Measurements from ENCODE around the gene OR9Q1. TPM values are rescaled to one million over a fixed set of nuclear protein-coding genes. Genes with fewer than 3 reads are reported as not detected.

Gene OR9Q1
- total and polyA plus RNA-seq, 2 experiments from 2014 or later = not detected

GRCh38 chr11:58133309-58134076 lies 109.8 kb downstream of the OR9Q1 start:
- ATAC-seq (no peak), DNase-seq (ENCODE audit: low spot score) (peak; percentile 2)
- Histone ChIP-seq H3K4me2 (no peak overlapping the region), H3F3A (replicated peaks; ENCODE audit: low read depth) (no peaks in the 10 kb centered on the region), H3K9me2 (ENCODE audit: insufficient read depth) (0 out of 2 replicates have a peak, but pooled peaks cover 5% of the 10 kb centered on the region), H3K27ac (ENCODE audit: low read depth) (no peak overlapping the region), H4K20me1 (replicated peaks; ENCODE audit: insufficient read depth) (no peaks in the 10 kb centered on the region), H3K36me3 (ENCODE audit: insufficient read depth) (no peaks in the 10 kb centered on the region), H3K27me3 (ENCODE audit: insufficient read depth) (no peaks in the 10 kb centered on the region), H3K4me1 (ENCODE audit: insufficient read depth) (no peaks in the 10 kb centered on the region), H3K79me2 (replicated peaks; ENCODE audit: insufficient read depth) (no peaks in the 10 kb centered on the region), H3K4me3 (no peak overlapping the region), H2AFZ (peak overlapping the region; percentile 73)
- Mint-ChIP-seq H3K27me3 (ENCODE audit: insufficient read depth, low read depth, poor library complexity) (no peaks in the 10 kb centered on the region), H3K4me1 (peaks cover 4% of the 10 kb centered on the region; the same call in 2 of the 3 replicates), H3K9me3 (no peaks in the 10 kb centered on the region), H3K36me3 (ENCODE audit: low read depth) (no peaks in the 10 kb centered on the region), H3K27ac (no peak overlapping the region), H3K4me3 (no peak overlapping the region)
- TF ChIP-seq REST (IDR thresholded peaks at IDR 0.05; ENCODE audit: unreplicated experiment) = no peak
- peak in 1 of 2 experiments; percentile 33; a peak in 1 of 4 replicates for TF ChIP-seq CTCF (conservative IDR thresholded peaks at IDR 0.05; ENCODE audit: low read depth in 2 of 2)

GRCh38 chr11:58134151-58134550 lies 110.5 kb downstream of the OR9Q1 start:
- Histone ChIP-seq H3K4me1 (ENCODE audit: insufficient read depth) (no peaks in the 10 kb centered on the region), H3K79me2 (replicated peaks; ENCODE audit: insufficient read depth) (no peaks in the 10 kb centered on the region), H3K9me2 (ENCODE audit: insufficient read depth) (0 out of 2 replicates have a peak, but pooled peaks cover 5% of the 10 kb centered on the region), H3K27me3 (ENCODE audit: insufficient read depth) (no peaks in the 10 kb centered on the region), H4K20me1 (replicated peaks; ENCODE audit: insufficient read depth) (no peaks in the 10 kb centered on the region), H2AFZ (peak overlapping the region; percentile 73), H3K27ac (ENCODE audit: low read depth) (no peak overlapping the region), H3K4me2 (no peak overlapping the region), H3F3A (replicated peaks; ENCODE audit: low read depth) (no peaks in the 10 kb centered on the region), H3K4me3 (no peak overlapping the region), H3K36me3 (ENCODE audit: insufficient read depth) (no peaks in the 10 kb centered on the region)
- H3K27me3 Mint-ChIP-seq (ENCODE audit: insufficient read depth, low read depth, poor library complexity) = no peaks in the 10 kb centered on the region
- H3K4me3 Mint-ChIP-seq = no peak overlapping the region
- no peak overlapping the region for H3K27ac Mint-ChIP-seq
- ATAC-seq (no peak), DNase-seq (ENCODE audit: low spot score) (peak; percentile 2)
- peaks cover 4% of the 10 kb centered on the region; the same call in 2 of the 3 replicates for H3K4me1 Mint-ChIP-seq
- no peaks in the 10 kb centered on the region for H3K9me3 Mint-ChIP-seq
- no peaks in the 10 kb centered on the region for H3K36me3 Mint-ChIP-seq (ENCODE audit: low read depth)
- no peak for TF ChIP-seq EZH2 (IDR thresholded peaks at IDR 0.05; ENCODE audit: low read depth, unreplicated experiment)
- TF ChIP-seq CTCF (conservative IDR thresholded peaks at IDR 0.05; ENCODE audit: low read depth in 2 of 2) = no peak
- no peak for TF ChIP-seq REST (IDR thresholded peaks at IDR 0.05; ENCODE audit: unreplicated experiment)
- TF ChIP-seq CREB1 (CRISPR knock-in tag; IDR thresholded peaks at IDR 0.05; ENCODE audit: low read depth) = no peak
- no peak for TF ChIP-seq STAT1 (IDR thresholded peaks at IDR 0.05; ENCODE audit: unreplicated experiment)
- TF ChIP-seq EZH2phosphoT487 (IDR thresholded peaks at IDR 0.05; ENCODE audit: unreplicated experiment) = no peak
- TF ChIP-seq ZNF331 (CRISPR knock-in tag; IDR thresholded peaks at IDR 0.05; ENCODE audit: low read depth) = no peak

Data from GM23338 (cell line).